Hypothalamus (tissue), 51 donors: Measurements from ENCODE around the gene CYB5R3.

Experiments used
- DNase-seq, 51 donors: peaks; one replicate each; lab custom pipeline; 2025; lab: John Stamatoyannopoulos, UW

The CYB5R3 gene

DNA sequence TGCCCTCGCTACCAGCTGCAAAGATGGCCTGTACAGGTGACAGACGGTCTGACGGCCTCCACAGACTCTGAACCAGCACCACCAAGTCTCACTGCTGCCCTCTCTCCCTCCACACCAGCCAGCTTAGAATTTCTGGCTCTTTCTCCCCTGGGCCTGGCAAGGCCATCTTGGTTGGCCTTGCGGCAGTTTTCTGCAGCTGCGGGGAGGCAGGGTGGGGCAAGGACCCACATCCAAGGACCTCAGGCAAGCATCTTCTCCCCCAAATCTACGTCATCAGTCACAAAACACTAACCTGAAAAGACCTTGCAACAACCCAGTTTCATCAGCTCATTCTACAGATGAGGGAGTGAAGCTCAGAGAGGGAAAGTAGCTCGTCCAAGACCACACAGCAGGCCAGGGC is 22.8 kb downstream of the CYB5R3 start:
- DNase-seq: no peak

DNA sequence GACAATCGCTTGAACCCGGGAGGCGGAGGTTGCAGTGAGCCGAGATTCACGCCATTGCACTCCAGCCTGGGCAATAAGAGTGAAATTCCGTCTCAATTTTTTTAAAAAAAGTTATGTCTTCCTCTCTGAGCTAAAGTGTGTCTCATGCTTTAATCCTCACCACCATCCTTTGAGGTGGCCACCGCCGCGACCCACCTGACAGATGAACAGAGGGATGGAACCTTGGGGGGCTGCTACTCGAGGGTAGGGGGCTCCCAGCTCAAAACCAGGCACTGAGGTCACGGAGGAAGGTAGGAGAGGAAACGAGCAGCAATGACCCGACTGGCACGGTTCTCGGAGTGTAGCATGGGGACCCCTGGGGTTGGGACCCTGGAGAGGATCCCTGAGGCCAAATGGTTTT is 23.8 kb downstream of the CYB5R3 start:
- no peak for DNase-seq

- DNase-seq: no peak
These were observed 24.6 kb downstream of the CYB5R3 start for GRCh38 chr22:42624551-42625106.

DNA sequence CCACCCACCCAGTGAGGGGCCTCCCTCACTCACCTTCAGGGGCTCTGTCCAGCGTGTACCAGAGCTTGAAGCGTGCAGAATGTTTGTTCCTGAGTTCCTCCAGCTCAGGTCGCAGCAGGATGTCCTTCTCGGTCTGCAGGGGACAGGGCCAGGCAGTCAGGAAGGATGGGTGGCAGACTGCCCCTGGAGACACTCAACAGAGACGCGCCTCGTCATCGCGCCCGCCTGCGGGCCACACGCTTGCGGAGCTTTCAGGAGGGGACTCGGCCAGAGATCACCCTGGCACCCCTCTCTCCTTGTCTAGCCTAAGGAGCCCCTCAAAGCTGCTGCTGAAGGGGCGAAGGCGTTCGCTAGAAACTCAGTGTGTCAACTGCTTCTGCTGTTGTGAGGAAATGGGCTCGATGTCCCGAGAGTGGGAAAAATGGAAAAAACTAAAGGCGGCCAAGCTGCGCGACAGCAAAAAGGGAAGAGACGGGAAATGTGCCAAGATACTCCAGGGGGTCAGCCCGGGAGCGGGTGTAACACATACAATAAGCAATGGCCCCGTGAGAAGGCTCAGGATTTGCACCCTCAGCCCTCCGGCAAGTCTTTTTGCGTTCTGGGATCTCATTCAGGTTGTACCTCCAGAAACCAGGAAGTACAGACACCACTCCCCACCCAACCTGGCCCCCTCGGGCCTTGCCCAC is 25.3 kb downstream of the CYB5R3 start:
- no peak for DNase-seq

GRCh38 chr22:42623301-42623751 is 25.9 kb downstream of the CYB5R3 start:
- no peak for DNase-seq

GRCh38 chr22:42622061-42622710 is 27.0 kb downstream of the CYB5R3 start:
- no peak for DNase-seq

DNA sequence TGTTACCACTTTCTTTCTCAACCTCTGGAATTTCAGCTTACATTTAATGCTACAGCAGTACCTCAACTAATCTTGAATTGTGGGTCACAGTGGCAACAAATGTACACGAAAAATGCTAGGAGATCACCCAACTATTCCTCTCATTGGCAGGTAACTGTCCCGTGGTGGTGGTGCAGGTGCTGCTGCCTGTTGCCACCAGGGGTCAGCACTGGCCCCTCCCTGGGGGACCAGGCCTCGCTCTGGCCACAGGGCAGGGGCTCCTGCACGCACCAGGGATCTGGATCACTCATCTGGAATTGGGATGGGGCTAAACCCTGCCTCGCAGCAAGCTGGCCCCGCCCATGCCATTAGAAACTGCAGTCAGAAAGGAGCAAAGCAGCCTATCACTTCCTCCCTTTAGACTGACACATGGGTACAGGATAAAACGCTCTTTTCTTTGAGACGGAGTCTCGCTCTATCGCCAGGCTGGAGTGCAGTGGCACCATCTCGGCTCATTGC is 27.6 kb downstream of the CYB5R3 start:
- DNase-seq: peak in 18 of 51 donors; percentile 7 to 62 (median 29)

DNA sequence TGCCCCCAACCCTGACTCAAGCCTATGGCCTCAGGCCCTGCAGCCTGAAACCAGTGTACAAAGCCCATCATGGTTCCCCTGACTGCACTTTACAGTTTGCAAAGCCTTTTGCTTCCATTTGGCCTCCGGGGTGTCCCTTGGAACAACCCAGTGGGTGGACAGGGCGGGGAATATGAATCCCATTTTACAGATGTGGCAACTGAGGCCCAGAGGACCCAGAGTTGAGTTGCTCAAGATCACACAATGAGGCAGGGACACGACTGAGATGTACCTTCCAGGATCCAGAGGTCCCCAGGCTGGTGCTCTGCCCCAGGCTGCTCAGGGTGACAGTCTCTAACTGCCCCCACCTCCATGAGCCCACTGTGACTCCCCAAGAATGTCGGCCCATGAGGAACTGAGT is 29.1 kb downstream of the CYB5R3 start:
- no peak for DNase-seq

GRCh38 chr22:42619261-42620063 is 29.7 kb downstream of the CYB5R3 start:
- DNase-seq: no peak

- DNase-seq: no peak
These were observed 31.8 kb downstream of the CYB5R3 start for GRCh38 chr22:42617155-42617983.

DNA sequence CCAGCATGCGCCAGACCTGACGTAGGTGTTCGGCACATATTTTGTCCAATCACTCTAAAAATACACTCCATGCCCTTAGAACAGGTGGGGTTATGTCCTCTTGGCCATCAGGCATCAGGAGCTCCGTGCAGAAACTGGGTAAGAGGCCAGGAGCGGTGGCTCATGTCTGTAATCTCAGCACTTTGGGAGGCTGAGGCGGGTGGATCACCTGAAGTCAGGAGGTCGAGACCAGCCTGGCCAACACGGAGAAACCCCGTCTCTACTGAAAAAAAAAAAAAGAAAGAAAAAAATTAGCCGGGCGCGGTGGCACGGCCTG is 33.4 kb downstream of the CYB5R3 start:
- peak in 1 of 51 donors; percentile 54 for DNase-seq

DNA sequence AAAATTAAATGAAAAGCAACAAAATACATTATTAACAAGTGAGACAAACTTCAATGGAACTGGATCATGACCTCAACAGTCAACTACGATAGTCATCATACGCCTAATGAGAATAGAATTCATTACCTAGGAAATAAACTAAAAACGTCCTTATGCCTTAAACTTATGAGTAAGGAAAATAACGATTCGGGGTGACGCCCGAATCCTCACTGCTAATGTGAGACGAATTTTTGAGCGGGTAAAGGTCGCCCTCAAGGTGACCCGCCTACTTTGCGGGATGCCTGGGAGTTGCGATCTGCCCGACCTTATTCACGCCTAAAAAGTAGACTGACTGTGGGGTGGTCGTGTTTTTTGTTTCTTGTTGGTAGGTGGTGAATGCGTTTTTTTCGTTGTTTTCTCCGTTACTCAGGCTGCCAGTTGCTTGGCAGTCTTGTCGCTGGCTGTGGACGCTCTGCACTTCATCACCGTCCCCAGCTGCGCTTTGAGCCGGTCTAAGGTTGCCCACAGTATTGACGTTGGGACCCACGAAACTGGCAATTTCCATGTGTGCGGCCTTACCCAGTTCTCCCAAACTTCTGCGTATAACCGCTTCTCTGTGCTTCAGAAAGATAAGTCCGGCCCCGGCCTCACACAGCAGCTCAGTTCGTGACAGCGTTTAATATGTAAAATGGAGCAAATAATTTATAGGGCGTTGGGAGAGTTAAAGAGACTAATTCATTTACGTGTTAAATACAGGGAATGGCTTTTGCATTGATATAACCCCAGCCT is 33.9 kb downstream of the CYB5R3 start:
- peak; percentile 18 to 97 (median 71) for DNase-seq

DNA sequence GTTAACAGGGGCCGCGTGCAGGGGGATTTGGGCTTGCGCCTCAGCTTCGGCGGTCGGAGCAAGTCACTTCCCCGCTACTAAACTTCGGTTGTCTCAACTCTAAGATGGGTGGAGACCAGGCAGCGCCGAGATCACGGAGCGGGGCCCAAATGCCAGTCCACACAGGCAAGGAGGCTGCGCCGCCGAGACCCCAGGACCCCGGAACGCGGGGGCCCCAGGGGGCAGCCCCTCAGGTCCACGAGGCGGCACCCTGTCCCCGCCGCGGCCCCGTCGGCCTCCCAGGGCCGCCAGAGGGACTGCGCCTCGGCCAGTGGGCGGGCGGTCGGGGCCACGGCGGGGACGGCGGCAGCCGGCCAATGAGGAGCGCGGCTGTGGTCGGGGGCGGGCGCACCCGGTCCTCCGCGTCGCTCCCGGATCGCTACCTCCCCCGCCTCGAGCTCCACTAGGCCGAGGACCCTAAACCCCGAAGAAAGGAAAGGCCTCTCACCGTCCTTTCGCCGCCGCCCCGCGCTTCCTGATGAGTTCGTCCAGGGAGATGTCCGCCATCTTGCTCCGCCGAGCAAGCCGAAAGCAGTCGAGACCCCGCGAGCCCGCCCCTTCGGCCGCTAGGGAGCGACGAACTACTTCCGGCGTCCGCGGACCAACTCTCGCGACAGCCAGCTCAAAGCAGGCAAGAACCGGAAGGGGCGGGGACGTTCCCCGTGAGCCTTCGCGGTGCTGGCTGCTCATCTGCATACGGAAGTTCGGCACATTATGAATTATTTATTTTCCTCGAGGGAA is 34.7 kb downstream of the CYB5R3 start, which contains the start of gene POLDIP3:
Gene POLDIP3, minus strand, starts transcription at position 572 of the 780 bp plus-strand sequence. Its CDS starts 26 bp downstream, at position 546.
- peak; percentile 82 to 99 (median 97) for DNase-seq

GRCh38 chr22:42613872-42614301 is 35.3 kb downstream of the CYB5R3 start:
- DNase-seq: peak in 3 of 51 donors; percentile 24 to 60 (median 40)

GRCh38 chr22:42612336-42612735 is 36.9 kb downstream of the CYB5R3 start:
- DNase-seq: no peak

DNA sequence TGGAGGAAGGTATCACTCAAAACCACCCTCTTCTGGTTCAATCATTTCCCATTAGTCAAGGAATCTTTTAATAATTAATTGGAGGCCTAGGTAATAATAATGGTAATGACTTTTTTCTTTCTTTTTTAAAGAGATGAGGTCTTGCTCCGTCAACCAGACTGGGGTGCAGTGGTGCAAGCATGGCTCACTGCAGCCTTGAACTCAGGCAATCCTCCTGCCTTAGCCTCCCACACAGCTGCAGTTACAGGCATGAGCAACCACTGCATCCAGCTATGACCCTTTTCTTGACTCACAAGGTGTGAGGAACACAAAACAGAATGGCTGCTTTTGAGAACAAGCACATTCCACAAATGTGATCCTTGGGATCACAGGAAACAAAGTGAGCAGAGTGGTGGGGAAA is 38.1 kb downstream of the CYB5R3 start:
- peak in 1 of 51 donors; percentile 12 for DNase-seq

DNA sequence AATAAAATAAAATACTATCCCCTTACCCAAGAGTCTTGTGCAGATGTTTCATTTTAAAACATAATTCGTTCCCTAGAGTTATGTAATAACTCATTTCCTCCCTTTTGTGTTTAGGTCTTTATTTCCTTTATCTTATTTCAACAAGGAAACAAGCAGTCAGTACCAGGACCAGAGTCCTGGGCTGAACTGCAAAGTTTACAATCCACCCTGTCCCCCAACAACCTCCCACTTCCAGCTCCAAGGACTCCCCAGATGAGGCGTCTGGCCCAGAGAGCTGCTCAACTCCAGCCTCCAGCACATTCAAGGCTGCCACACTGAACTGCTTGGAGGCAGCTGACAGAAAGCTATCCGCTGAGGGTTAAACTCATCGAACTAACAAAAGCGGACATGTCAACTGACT is 39.0 kb downstream of the CYB5R3 start:
- no peak for DNase-seq

DNA sequence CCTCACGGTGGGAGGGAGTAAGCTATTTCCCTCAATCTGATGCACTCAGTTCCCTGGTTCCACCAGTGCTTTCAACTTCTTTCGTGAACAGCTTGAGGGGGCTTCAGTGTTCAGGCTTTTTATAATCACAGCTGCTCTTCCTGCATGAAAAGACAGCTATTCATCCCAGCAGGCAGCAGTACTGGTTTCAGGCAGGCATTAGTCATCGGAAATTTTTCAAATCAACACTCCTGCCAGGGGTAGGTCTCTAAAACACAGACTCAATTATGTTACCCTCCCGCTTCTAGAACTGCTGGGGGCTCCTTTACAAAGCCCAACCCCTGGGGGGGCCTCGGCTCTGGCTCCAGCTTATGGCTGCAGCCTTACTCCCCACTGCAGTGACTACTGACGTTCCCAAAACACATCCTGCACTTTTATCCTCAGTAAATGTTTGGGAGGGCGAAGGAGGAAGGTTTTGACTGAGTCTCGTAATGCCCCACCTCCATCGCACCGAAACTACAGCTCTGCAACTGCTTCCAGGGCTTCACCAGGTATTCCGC is 40.3 kb downstream of the CYB5R3 start:
- peak in 40 of 51 donors; percentile 13 to 86 (median 44) for DNase-seq
